DMS 273 (cell line): ENCODE measurements around the gene WASF2.
A peak's percentile ranks its signal among the peaks of the same experiment; 100 is the strongest.
"Not testable (repeated sequence)": the region's sequence is repeated elsewhere in the genome, so short reads cannot be mapped to it uniquely, and the experiment has no call there.

ENCODE experiments used
- DNase-seq: peaks from one replicate; lab custom pipeline; 2025; ENCODE audit not compliant: unreplicated experiment; lab: John Stamatoyannopoulos, UW

WASF2 gene

DNA sequence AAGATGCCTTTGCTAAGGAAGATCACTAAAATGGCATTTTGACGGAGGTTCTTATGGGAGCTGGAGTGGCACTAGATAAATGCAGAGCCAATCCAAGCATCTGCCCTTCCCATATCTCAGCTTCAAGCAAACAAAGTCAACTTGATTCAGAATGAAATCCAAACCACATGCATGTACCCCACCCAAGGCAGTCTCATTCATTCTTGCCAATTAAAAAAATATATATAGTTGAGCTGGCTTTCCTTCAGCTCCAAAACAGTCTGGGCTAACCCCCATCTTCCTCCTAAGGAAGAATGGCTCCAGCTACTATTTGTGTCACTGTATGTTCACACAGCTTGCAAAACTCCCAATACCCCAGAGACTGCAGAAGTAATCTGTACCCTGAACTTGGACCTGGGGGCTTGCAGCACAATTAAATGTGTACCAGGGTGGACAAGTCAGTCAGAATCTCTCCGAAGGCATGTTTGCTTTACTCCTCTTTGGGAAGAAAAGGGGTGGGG is 62.1 kb downstream of the WASF2 start:
- DNase-seq, result no peak

DNA sequence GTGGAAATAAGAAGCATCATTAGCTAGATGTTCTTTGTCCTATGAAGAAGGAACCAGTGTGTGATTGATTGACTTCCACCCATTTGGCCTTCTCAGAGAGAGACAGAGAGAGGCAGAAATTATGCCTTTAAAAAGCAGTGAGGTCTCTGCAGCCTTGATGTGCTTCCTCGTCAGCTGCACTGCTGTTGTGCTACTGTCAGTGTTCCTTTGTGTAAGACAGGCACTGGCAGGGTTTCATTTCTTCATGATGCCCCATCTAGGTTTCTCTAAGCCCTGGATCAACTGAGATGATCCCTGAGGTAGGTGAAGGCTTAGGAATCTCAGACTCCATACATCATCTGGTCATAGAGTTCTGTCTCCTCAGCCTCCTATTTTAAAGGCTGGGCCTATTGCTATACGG is 62.6 kb downstream of the WASF2 start:
- no peak for DNase-seq

DNA sequence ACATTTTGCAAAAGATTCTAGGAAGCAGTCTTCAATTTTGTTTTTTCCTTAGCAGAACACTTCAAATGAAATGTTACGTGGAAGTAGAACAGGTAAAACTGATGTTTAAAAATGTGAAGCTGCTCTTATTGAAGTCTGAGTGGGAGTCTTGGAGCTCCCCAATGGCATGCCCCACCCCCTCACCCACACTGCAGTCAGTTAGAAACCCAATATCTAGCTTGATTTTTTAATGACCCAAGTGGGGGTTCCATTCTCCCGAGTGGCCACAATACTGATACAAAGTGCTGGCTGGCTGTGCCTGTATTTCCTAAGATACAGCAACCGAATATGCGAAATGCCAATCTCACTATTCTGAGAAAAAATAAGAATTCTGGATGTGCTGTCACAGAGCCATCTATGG is 66.3 kb downstream of the WASF2 start:
- DNase-seq, result no peak

DNA sequence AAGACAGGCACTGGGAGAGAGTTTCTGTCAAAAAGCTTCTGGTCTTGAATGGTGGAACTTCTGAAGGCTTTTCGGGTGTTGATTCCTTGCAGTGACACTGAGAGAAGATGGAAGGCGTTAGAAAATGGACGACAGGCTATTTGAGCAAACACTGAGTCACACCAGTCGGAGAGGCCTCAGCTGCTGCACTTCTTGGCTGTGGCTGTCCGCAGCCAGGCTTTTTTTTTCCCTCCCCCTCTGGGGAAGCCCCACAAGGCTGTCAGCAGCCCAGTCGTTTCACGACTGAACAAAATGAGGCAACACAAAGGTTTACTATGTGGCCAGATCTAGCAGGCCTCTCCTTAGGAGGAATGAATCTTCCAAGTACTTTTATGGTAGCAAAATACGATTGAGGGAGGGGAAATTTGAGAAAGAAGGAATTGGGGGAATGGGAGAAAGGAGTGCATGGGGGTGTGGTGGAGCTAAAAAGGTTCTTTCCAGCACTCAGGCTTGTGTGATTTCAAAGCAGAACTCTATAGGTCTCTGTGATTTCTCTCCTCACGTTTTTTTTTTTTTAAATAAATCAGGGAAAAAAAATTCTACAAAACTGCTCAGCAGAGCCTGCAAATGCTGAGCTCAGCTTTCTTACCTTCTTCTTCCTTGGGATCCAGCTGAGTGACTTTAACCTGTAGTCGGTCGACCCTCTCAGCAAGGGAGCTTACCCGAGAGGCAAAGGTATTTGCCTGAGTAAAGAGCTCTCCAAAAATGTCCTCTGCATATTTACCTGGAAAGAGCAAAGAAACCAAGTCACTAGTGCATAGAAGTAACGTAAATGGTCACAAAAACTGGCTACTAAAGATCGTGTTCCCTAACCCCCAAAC is 71.4 kb downstream of the WASF2 start:
- DNase-seq, result no peak

DNA sequence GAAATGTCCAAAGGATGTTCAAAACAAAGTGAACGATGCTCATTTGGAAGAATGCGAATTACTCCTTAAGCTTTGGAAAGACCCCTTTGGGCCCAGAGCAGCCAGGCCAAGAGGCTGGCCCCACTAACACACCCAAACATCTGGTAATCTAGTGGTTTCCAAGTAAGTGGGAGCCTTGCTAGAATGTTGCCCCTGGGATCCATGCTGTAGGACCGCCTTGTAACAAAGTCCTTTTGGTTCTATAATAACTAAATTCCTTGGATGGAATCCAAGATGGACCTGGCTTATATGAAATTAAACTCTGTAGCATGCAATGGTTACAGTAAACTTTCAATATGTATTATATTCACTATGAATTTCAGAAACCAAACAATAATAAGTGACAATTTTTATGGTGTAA is 72.3 kb downstream of the WASF2 start:
- no peak for DNase-seq

DNA sequence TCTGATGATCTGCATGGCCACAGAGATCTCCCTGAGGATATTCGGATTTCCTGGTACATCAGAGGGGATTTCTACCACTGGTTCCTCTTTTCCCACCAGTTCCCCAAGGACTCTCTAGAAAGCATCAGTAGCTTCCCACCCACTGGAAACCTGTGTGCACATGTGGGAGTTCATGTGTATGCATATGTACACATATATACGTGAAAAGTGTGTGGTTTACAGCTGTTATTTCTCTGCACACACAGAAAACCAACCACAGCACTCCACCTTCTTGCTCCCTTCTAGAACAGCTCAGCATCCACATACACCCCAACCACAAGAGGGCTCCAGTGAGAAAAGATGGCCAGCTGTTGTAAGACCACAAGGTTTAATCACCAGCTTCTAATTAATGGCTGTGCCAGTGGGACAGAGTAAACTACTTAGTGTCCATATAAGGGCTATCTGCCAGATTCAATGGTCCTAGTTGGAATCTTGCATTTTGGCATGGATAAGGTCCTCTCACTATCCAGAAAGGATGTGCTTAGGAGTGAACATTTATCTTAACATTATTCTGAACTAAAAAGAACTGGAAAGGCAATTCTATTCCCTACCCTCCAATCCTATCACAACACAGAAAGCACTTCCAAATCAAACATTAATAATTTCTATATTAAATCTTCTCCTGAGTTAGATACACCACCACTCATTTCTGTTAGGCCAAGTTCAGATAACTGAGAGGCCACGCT is 73.4 kb downstream of the WASF2 start:
- DNase-seq, result peak; percentile 84

DNA sequence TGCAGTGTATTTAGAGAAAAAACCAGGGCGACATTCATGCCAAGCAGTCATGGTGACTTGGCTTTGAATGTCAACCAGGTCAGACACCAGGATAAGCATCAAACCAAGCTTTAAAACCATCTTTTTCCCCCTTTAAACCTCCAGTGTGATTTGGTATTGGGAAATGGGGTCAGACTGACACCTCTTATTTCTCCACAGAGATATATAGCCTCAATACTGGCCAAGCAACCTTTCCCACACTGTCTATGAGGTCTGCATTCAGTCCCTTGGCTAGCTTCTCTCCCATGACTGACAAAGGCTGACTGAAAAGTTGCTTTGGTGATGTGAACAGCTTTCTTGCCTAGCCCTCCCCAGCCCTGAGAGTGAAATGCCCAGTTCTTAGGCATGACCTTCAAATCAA is 75.9 kb downstream of the WASF2 start:
- no peak for DNase-seq

DNA sequence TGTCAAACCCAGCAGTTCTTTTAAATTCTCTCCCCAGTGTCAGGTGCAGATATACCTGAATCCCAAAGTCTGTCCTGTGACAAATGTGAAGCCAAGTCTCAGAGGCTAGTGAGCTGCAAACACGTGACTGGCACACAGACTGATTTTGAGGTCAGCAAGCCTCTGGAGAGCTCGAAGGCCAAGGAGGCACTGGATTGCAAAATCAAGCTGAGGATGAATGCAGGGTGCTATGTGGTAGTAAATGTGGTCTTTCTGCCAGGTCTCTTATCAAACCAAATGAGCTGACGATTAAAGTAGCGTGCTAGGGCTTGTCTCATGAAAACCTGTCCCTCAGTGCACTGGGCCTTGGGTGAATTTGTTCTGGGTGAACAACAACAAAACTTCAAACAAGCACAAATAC is 77.0 kb downstream of the WASF2 start:
- no peak for DNase-seq

DNA sequence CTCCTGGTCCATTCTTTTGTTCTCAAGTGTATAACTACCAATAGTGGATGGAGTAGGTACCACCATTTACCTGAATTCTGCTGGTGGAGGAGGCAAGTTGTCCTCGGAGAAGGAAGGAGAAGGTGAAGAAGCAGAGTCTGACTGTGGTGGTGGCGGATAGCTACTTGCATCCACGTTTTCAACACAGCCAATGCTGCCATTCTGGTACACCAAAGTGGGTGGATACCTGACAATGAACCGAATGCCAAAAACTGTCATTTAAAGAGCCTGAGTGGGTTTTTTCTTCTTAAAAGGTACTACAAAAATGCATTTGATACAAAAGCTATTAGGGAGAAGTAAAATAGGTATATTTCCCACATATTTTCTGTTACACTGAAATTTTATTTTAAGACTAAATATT is 77.5 kb downstream of the WASF2 start:
- DNase-seq, result no peak

DNA sequence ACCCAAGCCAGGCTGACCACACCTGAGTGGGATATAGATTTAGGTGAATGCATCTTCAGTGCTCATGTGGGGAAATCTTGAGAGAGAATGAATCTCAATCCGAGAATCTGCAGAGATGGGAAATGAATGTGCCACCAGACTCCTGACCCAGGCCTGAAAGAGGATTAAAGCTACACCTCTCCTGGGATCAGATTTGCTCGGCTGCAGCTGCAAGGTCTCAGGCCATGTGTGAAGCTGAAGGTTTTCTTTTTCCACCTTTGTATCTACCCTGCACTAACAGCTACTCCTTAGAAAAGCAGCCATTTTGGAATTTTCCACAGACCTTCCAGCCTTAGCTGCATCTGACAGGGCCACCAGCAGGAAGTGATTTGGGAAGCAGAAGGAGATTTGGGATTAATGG is 79.3 kb downstream of the WASF2 start:
- no peak for DNase-seq

DNA sequence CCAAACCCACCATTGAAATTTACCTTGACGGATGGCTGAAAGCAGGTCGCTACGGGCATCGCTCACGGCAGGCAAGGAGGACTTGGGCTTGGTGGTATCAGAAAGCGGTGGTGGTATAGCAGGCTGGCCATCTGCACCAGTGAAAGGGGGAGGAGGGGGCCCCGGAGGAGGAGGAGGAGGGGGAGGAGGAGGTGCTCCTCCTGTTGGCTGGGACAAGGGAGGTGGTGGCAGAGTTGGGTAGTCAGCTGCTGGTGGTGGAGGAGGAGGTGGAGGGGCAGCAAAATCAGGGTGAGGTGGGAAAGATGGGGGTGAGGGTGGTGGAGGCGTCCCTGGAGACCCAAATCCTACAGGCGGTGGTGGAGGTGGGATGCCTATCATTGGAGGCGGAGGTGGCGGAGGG is 80.3 kb downstream of the WASF2 start:
- DNase-seq, result no peak

DNA sequence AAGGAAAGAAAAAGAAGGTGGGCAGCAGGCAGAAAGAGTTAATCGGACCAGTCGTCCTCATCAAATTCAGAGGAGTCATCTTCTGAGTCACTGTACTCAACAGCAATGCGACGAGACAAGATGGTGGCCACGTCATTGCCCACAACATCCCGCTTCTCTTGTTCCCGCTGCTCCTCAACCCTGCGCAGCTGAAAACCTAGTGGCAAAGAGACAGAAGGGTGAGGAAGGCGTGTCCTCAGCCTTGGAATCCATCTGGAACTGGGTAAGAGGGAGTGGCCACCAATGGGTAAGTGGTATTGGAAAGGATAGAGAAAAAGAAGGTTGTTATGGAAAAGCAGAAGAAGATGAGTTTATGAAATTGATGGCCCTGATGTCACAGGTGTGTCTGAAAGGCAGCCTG is 81.8 kb downstream of the WASF2 start:
- DNase-seq, result no peak

DNA sequence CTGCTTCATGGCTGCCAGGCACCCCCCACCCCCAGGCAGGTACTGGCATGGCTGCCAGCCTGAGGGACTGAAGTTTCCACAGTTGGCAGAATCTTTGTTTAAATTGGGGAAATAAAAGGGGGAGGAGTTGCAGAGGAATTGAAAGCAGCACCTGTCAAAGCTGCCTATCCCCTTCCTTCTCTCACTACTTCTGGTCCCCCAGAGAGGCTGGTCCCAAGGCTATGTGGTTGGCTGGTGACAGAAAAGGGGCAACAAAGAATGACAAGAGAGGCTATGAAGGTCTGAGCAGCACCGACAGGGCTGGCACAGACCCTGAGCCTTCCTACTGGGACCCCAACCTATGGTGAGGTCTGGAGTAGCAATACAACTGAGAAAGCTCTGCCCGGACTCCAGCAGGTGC is 83.2 kb downstream of the WASF2 start:
- DNase-seq, result not testable (repeated sequence)

DNA sequence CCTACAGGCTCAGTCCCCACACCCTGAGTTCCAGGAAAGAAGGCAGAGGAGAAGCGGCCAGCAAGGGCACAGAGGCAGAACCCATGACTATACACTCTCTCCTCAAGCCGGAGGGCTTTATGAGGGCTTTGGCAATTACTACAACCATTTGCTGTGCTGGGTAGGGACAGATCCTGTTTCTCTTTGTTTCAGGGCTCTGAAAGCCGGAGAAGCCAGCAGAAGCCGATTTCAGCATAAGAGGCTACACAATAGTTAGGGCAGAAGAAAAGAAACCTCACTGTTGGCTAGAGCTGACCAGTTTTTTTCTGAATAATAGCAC is 83.6 kb downstream of the WASF2 start:
- no peak for DNase-seq

DNA sequence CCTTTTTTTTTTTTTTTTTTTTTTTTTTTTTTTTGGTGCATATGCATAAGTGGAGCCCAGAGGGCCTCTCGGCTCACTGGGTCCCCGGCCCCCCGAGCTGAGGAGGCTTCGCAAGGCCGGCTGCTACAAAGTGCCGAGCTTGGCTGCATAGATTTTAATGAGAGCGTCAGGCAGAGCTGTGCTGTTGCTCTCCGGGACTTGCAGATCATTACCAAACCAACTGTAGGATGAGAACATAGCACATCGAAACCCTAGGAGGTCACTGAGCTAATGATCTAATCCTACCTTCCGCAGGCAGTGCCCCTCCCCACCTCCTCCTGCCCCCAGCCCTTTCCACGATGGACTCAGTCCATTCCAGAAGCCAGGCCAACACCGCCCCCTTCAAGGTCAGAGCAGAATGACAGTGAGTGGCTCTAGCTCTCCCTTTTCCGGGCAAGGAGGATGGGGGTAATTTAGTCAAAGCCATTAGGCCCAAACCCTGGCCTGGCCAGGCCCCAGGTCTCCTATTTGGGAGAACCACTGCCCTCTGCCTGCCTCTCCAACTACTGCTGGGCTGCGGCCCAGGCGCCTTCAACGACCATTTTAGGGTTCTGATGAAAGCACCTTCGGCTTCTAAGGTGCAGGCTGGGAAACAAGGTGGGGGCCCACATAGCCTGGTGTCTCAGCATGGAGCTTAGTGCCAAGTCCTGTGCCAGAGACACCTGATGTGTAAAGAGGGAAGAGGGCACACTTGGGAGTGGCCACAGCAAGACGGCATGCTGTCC is 84.2 kb downstream of the WASF2 start:
- not testable (repeated sequence) for DNase-seq

DNA sequence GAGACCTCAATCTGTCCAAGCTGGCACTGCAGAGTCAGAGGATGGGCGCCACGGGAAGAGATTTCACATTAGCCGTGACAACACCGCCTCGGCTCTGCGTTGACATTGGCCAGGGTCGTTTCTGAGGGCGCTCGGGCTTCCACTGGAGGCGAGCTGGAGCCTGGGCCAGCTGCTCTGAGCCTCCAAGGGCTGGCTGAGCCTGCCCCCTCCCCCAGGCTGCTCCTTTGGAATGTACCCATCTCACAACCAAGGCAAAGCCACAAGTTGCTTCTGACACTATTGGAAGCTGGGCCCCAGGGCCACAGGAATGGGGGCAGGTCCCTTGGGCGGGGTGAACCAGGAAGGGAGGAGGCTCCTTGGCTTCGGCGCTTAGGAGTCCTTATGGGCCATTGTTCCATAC is 84.9 kb downstream of the WASF2 start:
- no peak for DNase-seq

DNA sequence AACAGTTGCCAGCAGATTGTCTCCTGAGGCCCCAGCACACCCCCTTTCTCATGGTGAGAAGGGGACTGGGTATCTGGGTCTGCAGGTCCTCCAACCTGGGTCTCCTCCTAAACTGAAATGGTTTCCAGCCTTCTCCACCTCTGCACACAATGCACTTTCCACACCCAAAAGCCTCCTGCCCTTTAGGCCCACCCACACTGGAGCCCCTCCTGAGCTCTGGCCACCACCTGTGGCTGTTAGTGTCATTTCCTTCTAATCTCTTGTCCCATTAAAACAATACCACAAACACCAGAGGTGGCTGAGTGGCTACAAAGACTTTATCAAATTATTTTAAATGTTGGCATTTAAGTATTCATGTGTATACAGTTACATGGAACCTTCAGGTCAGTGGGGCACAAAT is 86.0 kb downstream of the WASF2 start:
- DNase-seq, result no peak

DNA sequence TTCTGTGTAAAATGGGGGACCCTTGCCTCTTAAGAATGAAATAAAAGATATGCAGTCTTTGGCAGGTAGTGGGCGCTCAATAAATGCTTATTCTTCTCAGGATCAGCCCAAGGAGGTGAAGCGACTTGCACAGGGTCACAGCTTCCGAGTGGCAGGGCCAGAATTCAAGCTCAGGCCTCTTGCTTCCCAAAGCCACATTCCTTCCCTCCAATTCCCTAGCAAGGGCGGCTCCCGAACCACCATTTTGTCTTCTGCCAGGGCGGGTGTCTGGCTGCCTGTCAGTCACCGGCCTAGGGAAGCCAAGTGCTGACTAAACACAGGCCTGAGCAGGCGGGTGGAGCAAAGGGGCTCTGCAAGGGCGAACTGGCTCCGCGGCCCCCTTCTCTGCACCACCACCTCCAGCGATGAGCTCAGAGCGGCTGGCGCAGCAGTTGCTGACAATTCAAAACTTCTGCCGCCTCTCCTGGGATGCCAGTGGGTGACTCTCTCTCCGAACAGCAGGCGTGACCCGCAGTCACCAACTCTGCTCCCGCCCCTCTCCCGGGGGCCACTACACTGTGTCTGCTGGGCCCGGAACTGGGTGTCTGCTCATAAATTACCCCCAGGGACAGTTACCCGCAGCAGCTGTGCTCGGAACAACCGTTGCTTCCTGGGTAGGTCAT is 86.8 kb downstream of the WASF2 start:
- peak; percentile 45 for DNase-seq

DNA sequence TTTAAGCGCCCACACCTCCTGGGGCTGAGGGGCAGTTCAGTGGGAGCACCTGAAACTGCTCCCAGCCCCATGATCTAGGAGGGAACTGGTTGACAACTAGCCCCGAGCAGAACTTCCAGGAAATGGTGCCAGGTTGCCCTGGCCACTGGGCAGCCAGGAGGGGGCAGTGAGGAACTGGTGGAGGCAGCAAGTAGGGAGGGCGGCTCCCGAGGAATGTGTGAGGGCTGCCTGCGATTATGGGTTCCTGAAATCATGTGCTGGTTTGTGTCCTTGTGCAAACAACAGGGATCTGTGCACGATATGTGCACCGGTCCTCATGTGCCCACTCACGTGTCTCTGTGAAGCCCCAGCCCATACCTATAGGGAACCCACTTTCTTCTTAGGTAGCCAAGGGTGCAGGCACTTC is 87.6 kb downstream of the WASF2 start:
- DNase-seq, result peak; percentile 76

DNA sequence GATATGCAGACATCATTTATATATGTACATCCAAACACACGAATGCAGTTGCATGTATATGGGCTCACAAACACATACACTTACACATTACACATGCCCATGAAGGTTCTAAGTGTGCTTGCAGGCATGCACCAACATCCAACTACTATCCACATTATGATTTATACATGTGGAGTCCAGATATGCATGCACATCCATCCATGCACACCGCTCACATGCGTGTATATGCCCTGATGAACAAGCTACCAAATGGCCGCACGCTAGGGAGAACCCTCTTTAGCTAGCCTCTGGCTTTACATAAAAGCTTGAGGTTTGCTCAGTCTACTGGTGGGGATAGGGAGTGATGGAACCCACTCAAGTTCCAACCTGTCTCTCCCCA is 89.0 kb downstream of the WASF2 start:
- no peak for DNase-seq
